ENCODE measurements around the gene MSMO1.
"Not testable (repeated sequence)": the region's sequence is repeated elsewhere in the genome, so short reads cannot be mapped to it uniquely, and the experiment has no call there.

The MSMO1 gene

GRCh38 chr4:165324918-165325304 lies 2.6 kb upstream of the MSMO1 start:
- no peak for DNase-seq (ENCODE audit: low read depth in 2 of 2)

- DNase-seq (ENCODE audit: low read depth in 2 of 2) = no peak
Observed at GRCh38 chr4:165325732-165326512, 1.5 kb upstream of the MSMO1 start.

- DNase-seq (ENCODE audit: low read depth in 2 of 2) = no peak
Observed at GRCh38 chr4:165326831-165327210, 648 bp upstream of the MSMO1 start.

DNA sequence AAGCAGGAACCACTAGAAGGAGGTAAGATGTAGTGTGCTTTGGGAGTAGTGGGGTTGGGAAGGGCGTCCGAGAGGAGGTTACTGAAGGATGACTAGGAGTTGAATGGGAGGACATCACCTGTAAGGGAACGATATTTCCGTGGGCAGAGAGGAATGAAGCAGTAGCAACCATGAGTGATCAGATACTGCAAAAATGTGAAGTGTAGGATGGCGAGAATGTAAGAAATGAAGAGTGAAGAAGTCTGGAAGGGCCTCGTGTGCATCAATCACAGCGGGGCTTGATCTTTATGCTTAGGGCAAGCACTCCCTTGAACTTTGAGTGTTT lies 594 bp downstream of the MSMO1 start:
- DNase-seq (ENCODE audit: low read depth in 2 of 2) = no peak

DNA sequence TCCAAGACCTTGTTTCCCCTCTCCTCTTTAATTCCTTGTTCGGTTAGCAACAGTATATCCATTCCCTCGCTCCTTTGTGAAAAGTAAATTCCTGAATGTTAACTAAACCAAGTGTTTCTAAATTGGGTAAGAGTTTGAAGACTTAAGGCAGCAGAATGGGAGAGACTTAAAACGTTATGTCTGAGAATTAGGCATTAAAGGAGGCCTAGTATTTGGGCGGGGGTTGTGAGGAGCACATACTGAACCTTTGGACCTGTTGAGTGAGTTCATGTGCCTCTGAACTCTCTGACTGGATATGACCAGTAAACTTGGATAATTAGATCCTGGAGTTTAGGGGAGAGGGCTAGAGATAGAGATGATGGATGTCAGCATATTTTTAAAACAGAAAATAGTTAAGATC lies 1.2 kb downstream of the MSMO1 start:
- no peak for DNase-seq (ENCODE audit: low read depth in 2 of 2)

GRCh38 chr4:165330071-165330470 lies 2.6 kb downstream of the MSMO1 start:
- no peak for DNase-seq (ENCODE audit: low read depth in 2 of 2)

GRCh38 chr4:165330666-165331065 lies 3.2 kb downstream of the MSMO1 start:
- DNase-seq (ENCODE audit: low read depth in 2 of 2) = no peak

DNA sequence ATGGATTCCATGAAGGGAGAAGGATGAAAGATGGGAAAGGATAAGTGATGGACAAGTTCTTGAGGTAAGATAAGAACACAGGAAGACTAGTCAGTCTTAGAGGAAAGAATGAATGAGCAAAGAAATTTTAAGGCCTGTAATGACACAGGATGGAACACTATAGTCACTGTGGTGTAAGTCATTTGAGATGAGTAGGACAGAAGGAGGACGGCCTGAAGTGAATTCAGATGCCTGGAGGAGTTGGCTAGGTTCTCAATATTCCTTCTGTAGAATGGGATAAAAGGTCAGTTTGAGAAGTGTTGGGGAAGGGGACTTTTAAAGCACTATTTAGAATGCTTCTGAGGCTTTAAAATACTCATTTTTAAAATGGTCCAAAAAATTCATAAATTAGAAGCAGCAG lies 3.9 kb downstream of the MSMO1 start:
- no peak for DNase-seq (ENCODE audit: low read depth in 2 of 2)

GRCh38 chr4:165331823-165332222 lies 4.4 kb downstream of the MSMO1 start:
- DNase-seq (ENCODE audit: low read depth in 2 of 2) = no peak

- DNase-seq (ENCODE audit: low read depth in 2 of 2) = no peak
Observed at GRCh38 chr4:165332502-165332901, 5.0 kb downstream of the MSMO1 start.

DNA sequence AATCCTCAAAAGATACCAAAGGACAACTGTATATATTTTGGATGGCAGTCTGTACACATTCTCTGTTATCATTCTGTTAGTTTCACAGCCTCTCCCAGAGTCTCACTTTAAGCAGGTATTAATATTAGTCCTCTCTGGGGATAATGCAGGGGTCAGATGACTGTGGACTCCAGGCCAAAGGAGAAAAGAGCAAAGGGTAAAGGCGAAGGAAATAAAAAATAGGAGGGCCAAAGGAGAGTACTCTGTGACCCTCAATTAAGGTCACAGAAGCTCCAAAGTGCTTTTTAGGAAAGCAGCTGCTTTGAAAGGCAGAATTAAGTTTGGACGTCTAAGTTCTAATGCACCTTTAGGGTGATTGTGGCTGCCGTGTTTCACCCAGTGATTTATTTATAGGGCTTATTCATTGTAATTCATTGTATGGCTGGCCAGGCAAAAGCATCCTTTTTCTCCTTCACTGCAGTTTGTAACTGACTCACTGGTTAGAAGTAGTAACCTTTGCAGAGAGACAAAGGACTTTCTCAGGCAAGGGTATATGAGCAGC lies 7.8 kb downstream of the MSMO1 start:
- no peak for DNase-seq (ENCODE audit: low read depth in 2 of 2)

DNA sequence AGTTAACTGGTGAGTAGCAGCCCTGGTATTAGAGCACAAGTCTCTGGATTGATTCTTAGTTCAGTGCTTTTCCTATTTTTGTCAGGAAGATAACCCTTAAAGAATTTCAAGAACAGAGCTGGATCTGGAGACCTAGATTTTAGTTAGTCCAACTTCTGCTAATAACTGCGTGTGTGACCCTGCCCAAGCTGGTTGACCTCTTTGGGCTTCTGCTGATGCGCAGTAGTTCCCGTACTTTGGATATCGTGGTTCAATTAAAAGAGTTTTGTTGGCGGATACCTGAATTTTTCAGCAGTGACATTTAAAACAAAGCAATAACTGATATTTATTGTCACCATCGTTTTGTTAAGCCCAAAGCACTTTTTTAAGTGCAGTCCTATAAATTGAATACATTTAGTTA lies 9.3 kb downstream of the MSMO1 start:
- no peak for DNase-seq (ENCODE audit: low read depth in 2 of 2)

- not testable (repeated sequence) for DNase-seq (ENCODE audit: low read depth in 2 of 2)
Observed at GRCh38 chr4:165342340-165342739, 14.9 kb downstream of the MSMO1 start.

DNA sequence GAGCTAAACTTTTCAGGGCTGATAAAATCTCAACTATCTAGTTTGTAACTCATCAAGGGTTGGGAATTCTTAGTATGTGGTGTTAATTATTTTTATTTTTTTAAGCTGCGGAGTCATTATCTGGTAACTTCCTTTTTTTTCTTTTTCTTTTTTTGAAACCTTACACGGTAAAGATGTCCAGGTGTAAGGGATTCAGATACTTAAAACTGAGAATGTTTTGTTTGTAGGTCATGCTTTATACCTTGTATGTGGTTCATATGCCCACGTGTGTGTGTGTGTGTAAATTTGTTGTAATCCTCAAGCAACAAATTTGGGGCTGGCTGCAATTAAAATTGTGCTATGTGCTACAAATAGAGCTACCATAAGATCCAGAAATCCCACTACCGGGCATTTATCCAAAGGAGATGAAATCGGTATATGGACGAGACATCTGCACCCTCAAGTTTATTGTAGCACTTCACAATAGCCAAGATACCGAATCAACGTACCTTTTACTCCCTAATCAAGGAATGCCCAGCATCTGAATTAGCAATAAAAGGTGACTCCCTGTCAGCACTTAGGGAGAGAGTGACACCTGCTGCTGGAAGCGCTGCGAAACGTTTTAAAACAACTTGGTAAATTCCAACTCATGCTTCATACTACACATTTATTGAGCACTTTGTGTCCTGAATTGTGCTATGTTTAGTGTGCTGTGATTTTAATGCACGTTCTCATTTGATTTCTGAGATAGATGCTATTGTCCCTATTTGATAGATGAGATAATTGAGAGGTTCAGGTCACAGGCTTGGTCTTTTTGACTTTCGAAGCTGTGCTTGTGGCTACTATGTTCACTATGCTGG lies 16.1 kb downstream of the MSMO1 start:
- DNase-seq (ENCODE audit: low read depth in 2 of 2) = no peak

- DNase-seq (ENCODE audit: low read depth in 2 of 2) = no peak
Observed at GRCh38 chr4:165345666-165346417, 18.4 kb downstream of the MSMO1 start.

GRCh38 chr4:165347647-165348569 lies 20.4 kb downstream of the MSMO1 start:
- no peak for DNase-seq (ENCODE audit: low read depth in 2 of 2)

GRCh38 chr4:165351359-165352130 lies 24.1 kb downstream of the MSMO1 start:
- DNase-seq (ENCODE audit: low read depth in 2 of 2) = no peak

DNA sequence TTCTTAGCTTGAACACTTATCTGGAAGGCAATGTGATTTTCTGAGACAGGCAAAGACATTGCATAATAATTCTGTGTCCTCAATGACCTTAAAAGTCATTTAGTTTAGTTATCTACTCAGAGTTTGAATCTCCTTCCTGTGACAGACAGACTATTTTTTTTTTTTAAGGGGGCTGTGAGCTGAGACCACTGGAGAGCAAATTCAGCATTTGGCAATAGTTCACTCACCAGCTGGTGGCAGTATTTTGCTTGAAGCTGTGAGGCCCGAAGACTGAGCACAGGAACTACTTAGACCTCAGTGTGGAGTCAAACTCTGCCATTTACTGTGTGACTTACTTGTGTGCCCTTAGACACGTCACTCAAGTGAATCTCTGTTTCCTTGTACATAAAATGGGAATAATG lies 28.4 kb downstream of the MSMO1 start:
- no peak for DNase-seq (ENCODE audit: low read depth in 2 of 2)

- DNase-seq (ENCODE audit: low read depth in 2 of 2) = no peak
Observed at GRCh38 chr4:165359506-165359905, 32.0 kb downstream of the MSMO1 start.

DNA sequence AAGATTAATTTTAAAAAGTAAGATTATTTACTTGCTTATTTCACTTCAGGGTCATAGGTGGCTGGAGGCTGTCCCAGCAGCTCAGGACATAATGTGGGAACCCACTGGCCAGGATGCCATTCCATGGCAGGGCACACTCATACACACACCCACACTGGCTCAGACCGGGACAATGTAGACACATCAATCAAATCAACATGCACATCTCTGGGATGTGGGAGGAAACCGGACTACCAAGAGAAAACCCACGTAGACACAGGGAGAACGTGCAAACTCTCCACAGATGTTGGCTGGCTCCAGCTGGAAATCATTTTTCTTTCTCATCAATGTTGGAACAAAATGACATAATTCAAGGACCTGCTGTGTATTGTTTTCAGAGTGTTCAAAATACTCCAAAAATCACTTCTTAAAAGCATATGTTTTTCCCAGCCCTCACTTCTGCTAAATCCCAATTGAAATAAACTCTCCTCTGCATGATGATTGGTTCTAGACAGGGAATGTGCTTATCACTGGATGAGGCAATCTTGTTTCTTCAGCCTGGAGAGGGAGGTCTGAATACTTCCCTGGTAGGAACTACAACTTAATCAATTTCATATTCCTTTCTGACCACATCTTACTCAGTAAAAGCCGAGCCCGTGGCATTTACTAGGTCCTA lies 32.7 kb downstream of the MSMO1 start:
- DNase-seq (ENCODE audit: low read depth in 2 of 2) = no peak

Data from stimulated activated CD8-positive, alpha-beta memory T cell treated with anti-CD3 and anti-CD28 coated beads, Interleukin-7, amount 100 ng/mL, for 1 hour (primary cell).